Measurements from ENCODE around the gene IL20RA.
"Not testable (repeated sequence)": the region's sequence is repeated elsewhere in the genome, so short reads cannot be mapped to it uniquely, and the experiment has no call there.

Gene IL20RA

DNA sequence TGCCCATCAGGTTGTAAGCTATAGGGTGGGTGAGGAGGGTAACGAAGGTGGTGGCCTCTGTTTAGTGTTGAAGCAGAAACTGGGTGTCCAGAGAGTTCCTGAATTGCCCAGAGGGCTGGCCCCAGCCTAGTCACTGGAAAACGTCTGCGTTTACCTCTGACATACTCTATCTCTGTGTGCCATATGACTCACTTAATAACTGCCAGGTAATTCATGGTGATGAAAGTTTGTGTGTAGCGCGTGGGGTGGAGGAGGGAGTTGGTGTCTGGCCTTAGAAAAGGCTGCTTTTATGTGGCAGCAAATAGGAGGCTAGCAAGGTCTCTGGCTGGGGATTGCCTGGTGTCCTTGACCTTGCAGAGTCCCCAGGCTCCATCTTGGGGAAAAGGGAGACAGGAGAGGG is 75.3 kb downstream of the IL20RA start:
- DNase-seq: no peak

DNA sequence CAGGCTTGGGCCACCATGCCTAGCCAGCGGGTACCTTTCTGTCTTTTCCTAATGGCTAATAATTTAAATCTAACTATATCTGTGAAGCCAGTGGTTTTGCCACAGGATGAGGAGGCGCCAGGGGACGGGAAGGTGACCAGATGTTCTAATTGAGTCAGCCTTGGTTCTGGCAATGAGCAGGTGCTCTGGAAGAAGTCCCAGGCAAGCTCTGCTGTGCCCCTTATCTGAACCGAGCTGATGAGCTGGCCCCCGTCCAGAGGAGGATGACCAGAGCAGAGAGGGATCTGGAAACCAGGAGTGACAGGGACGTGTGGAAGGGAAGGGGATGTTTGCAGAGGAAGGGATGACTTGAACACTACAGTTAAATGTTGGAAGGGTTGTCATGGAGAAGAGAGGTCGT is 75.9 kb downstream of the IL20RA start:
- no peak for DNase-seq

DNA sequence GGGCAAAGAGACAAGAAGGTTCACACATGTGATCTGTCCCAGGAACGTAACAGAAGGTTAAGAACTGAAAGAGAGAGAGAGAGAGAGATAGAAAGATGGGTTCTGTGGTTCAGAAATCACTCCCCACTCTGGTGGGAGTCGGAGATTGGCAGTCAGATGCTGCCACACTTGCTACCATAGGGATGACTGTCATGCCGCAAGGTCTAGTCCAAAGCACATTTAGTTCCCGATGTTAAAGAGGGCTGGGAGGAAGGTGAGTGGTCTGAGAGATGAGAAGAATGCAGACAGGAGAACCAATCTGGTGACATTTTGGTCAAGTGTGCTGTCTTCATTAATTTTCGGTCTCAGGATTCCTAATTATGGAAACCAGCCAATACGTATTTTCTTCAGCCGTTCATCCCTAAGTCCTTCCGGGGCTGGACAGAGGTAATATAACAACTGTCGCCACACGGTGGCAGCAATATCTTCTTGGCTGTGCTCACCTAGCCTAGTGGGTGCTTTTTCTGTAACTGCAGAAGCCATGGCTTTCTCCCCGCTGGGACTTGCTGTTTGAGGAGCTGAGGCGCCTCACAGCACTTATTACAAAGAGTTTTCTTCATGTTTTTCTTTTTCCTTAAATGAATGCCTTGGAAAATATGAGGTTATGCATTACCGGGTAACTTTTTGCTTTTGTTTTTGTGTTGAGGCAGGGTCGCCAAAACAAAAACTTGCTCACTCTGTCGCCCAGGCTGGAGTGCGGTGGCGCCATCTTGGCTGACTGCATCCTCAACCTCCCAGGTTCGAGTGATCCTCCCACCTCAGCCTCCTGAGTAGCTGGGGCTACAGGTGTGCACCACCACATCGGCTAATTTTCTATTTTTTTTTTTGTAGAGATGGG is 76.7 kb downstream of the IL20RA start:
- peak; percentile 45 for DNase-seq

DNA sequence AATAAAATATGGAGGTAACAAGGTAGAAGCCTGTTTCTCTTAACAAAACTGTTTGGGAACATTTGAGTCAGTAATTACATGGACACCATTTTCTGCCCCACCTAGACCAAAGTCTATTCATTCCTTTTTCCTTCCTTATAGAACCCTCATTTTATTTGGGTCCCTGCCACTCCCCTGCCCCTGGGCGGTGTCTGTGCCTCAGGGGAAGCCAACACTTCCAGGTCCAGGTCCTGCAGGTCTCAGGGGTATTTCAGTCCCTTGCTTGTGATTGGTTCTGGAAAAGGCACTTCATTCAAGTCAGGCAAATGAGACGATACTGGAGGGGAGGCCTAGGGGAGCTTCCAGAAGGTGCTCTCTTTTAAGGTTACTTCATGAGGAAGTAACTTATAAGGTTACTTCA is 80.4 kb downstream of the IL20RA start:
- no peak for DNase-seq

DNA sequence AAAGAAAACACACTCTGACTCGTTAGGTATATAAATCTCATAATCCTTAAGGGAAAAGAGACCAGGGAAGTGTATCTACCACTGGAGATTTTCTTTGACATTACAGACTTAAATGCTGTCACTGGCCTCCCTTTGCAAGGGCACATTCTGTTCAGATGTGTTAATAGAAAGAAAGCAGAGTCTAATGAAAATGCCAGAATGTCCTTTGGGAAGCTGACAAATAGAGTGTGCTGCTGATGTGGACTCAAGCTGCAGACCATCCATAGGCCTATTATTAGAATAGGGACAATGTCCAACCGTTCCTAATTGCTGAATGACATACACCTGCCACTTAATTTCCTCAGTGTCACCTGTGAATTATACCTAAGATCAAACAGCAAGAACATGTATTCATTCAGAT is 81.5 kb downstream of the IL20RA start:
- no peak for DNase-seq

DNA sequence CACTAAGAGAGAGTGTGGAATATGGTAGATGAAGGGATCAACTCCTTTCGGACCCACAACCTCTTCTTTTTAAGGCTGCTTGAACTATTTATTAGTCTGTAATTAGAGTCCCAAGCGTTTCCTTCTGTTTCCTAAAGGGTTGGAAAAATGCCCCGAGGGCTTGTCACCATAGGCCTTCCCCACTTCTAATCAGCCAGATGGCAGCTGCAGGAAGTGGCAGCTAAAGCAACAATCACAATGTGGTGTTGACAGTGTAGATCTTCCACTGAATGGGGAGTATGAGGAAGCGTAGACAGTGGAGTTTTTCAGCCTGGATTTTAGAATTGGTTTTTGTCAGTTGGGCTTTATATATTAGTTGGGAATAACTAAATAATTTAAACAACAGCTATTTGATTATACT is 82.1 kb downstream of the IL20RA start:
- DNase-seq: no peak

DNA sequence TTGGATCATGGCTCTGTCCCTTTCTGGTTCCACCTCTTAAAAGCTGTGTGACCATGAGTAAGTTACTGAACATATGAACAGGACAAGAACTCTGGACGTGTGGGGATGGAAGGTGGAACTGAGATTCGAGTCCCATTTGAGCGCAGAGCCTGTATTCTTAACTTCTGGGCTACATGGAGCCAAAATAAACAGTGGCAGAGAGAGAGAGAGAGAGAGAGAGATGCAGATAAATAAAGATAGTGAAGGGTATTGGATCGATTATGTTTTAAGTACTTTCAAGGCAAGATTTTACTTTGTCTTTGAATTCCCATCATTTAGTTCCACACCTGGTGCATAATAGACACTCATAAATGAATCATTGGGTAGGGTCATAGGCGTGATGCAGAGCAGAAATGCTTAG is 82.9 kb downstream of the IL20RA start:
- DNase-seq: no peak

DNA sequence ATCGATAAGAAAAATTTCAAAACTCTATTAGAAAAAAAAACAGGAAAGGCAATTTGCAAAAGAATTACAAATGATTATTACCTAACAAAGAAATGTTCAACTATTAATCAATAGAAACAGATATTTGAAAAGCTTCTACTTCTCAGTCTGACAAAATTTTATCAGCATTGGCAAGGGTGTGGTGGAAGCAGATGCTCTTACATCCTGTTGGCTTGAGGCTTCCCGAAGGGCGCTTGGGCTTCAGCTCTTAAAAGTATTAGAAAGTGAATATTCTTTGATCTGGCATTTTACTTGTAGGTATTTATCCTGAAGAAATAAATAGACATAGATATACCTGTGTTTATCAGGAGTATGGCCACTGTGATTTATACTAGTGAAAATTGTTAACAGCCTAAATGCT is 84.0 kb downstream of the IL20RA start:
- no peak for DNase-seq

DNA sequence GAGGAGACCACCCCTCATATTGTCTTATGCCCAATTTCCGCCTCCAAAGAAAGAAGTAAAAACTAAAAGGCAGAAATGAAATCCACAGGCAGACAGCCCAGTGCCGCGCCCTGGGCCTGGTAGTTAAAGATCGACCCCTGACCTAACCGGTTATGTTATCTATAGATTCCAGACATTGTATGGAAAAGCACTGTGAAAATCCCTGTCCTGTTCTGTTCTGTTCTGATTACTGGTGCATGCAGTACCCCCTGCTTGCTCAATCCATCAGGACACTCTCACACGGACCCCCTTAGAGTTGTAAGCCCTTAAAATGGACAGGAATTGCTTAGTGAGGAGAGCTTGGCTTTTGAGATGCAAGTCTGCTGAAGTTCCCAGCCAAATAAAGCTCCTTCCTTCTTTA is 84.8 kb downstream of the IL20RA start:
- not testable (repeated sequence) for DNase-seq

DNA sequence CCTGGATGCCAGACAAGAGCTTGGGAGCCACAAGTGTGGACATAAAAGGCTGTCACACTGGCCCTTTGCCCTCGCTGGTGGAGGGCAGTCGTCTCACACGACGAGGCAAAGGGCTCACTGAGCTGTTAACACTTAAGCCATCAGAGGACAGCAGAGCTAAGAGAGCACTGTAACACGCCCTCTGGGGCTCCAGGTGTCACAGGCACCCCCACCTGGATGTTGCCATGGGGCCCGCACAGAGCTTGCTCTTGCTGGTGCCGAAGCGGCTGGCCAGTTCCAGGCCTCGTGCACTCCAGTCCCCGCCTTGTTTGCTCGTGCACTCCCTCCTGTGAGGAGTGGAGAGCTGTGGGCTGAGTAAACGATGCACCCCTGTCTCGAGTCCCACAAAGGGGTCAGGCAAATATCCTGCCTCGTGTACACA is 85.3 kb downstream of the IL20RA start:
- DNase-seq: no peak

DNA sequence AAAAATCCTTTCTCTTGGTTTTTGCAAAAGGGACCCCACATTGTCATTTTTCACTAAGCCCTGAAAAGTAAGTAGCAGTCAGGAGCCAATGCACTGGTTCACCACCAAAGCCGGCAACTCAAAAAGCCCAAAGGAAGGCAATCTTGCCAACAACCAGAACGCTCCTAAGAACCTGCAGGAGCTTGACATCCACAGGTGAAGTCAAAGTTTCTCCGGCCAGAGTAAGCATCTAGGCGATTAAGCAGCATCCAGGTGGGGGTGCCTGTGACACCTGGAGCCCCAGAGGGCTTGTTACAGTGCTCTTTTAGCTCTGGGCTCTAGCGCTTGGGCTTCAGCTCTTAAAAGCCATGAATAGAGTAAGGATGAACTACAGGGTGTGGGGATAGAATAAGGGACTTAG is 86.6 kb downstream of the IL20RA start:
- DNase-seq: no peak

DNA sequence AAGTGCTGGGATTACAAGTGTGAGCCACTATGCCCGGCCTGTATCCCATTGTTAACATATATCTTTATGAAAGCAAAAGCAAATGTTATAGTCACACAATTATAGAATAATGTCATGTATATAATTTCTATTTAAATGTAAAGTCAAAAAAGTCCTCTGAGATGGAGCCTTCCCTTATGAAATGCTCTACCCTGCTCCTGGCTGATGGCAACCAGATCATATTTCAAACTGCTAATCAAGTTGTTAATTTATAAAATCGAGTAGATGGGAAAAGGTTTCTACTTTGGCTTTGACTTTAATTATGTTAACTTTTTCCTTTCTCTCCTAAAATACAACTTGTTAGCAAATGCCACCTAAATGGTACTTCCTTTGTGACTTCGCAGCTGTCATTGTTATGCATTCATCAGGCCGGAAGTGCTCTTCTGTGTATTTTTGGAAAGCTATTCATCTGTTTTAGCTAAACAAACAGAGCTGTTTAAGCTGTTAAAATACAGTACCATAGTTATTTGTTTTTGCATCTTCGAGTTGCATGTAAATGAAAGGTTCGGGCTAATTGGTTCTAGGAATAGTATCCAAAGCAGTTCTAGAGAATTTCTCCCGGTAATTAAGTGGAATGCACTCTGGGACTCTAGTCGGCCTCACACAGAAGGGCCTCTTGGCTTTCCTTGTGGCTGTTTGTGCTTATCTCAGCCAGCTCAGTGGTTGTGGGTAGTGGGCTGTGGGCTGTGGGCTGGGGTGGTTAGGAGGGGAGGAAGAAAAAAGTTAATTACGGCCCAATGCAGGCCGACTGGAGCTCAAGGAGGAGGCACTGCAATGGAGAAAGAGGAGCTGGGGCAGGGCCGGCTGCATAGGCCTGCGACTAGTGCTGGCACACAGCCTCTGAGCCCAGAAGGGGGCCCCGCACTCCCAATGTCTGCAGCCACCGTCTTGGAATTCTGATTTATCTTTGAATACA is 87.9 kb downstream of the IL20RA start:
- no peak for DNase-seq

DNA sequence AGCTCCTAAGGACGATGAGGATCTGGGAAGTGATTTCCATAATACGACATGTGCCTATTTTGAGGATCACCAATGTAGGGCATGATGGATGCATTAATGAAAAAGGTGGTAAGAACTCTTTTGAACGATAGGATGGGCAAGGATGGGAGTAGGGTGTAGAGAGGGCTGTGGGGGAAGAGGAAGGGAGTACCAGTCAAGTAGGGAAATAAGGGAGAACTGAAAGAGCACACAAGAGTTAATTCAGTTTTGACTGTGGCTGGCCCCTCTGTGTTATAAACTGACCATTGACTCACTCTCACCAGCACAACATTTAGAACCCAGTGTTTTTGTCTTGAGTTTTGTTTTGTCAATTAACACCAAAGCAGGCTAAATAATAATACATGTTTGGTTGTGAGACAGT is 89.6 kb downstream of the IL20RA start:
- no peak for DNase-seq

DNA sequence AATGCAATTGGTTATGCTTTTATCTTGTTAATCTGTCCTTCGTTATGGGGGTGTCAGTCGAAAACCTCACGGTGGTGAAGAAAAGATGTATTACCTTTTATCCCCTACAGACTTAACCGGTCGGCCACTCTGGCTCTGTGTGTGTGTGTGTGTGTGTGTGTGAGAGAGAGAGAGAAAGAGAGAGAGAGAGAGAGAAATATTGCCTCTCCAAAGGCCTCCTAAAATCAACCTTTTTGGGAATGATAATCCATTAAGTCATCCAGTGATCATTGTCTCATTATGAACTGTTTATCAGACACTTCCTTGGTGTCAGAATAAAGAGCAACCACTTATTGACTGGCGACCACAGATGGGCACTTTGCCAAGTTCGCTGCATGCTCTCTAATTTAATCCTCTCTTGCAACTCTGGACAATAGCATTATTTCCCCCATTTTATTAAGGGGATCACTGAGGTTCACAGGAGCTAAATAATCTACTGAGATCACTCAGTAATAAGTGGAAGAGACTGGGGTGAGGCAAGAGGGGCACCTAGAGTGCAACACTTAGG is 92.0 kb downstream of the IL20RA start:
- DNase-seq: no peak

DNA sequence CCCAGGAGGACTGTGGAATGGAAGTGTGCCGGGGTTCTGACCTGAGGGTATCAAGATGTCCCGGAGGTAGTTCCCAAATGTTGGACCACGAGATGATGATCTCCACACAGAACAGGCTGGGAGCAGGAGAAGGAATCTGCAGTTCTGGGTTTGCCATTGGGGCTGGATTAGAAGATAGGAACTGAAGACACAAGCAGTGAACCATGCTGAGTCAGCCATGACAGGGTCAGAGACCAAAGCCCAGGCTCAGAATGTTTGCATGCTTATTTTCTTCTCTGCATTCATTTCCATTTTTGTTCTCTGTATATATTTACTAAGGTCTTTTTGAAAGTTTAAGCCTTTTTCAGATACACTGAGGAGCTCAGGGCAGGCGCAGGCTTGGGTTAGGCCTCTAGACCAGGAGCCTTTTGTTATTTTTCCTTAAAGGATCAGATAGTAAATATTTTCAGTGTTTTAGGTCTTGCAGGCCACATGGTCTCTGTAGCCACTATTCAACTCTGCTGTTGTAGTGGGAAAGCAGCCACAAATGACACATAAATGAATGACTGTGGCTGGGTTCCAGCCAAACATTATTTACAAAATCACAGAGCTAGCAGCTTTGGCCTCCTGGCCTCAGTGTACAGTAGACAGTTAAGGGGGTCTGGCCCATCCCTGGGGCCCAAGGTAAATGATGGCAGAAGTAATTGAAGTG is 94.2 kb downstream of the IL20RA start:
- no peak for DNase-seq
